Stimulated activated naive B cell treated with anti-CD40 and anti-IgM and Interleukin-4, amounts not matched to agents 10 μg/mL and 1 μg/mL and 100 μg/mL, for 72 hours (primary cell): Measurements from ENCODE around the gene RIOK1.

Experiments
- ATAC-seq, 2 donors: fragments of 150-1000 bp; cut with Tn5 transposase; replicated peaks; 2 replicates each; pipeline ENCODE4 v1.10.0; 2021; ENCODE audit warnings: moderate library complexity in 1 of 2
- DNase-seq: peaks from one replicate; pipeline ENCODE4 v3.0.0; 2021
- H3K27ac Mint-ChIP-seq: one replicate; pipeline ENCODE4 v1.8.0; 2022; ENCODE audit warnings: mild to moderate bottlenecking, mixed read lengths
- H3K27me3 Mint-ChIP-seq, 2 donors: one replicate each; pipeline ENCODE4 v1.8.0; 2022; ENCODE audit warnings: mixed read lengths in 2 of 2
- H3K36me3 Mint-ChIP-seq, 2 donors: one replicate each; pipeline ENCODE4 v1.8.0; 2022; ENCODE audit warnings: mixed read lengths in 2 of 2, mild to moderate bottlenecking in 1 of 2
- H3K4me1 Mint-ChIP-seq, 2 donors: one replicate each; pipeline ENCODE4 v1.8.0; 2022; ENCODE audit warnings: mixed read lengths in 2 of 2, mild to moderate bottlenecking in 1 of 2
- H3K4me3 Mint-ChIP-seq, 2 donors: one replicate each; pipeline ENCODE4 v1.8.0; 2022; ENCODE audit warnings: mild to moderate bottlenecking in 2 of 2, mixed read lengths in 2 of 2, moderate library complexity in 1 of 2
- H3K9me3 Mint-ChIP-seq, 2 donors: one replicate each; pipeline ENCODE4 v1.8.0; 2022; ENCODE audit warnings: mixed read lengths in 2 of 2, mild to moderate bottlenecking in 1 of 2

RIOK1 gene

GRCh38 chr6:7389162-7389450, 502 bp upstream of the RIOK1 start:
- no peaks in the 10 kb centered on the region for H3K27me3 Mint-ChIP-seq
- ATAC-seq (no peak), DNase-seq (no peak)
- peak overlapping the region; percentile 80 to 89 for H3K4me3 Mint-ChIP-seq
- peak overlapping the region; percentile 100 for H3K27ac Mint-ChIP-seq
- no peaks in the 10 kb centered on the region for H3K9me3 Mint-ChIP-seq
- peaks cover 12 to 29% of the 10 kb centered on the region in 2 donors for H3K36me3 Mint-ChIP-seq
- H3K4me1 Mint-ChIP-seq: peaks cover 17 to 43% of the 10 kb centered on the region in 2 donors

GRCh38 chr6:7390226-7390878, 744 bp downstream of the RIOK1 start:
- Mint-ChIP-seq H3K4me3 (peak overlapping the region; percentile 80 to 89), H3K4me1 (peaks cover 17 to 43% of the 10 kb centered on the region in 2 donors), H3K27me3 (no peaks in the 10 kb centered on the region), H3K9me3 (no peaks in the 10 kb centered on the region), H3K27ac (peak overlapping the region; percentile 100), H3K36me3 (peaks cover 15 to 32% of the 10 kb centered on the region in 2 donors)
- no peak for DNase-seq
- peak; percentile 10 to 14 for ATAC-seq

GRCh38 chr6:7391151-7391550, 1.5 kb downstream of the RIOK1 start:
- H3K9me3 Mint-ChIP-seq: no peaks in the 10 kb centered on the region
- peaks cover 17 to 43% of the 10 kb centered on the region in 2 donors for H3K4me1 Mint-ChIP-seq
- H3K27me3 Mint-ChIP-seq: no peaks in the 10 kb centered on the region
- peak overlapping the region; percentile 80 to 89 for H3K4me3 Mint-ChIP-seq
- no peak for DNase-seq
- H3K27ac Mint-ChIP-seq: peak overlapping the region; percentile 100
- ATAC-seq: no peak
- peaks cover 19 to 37% of the 10 kb centered on the region in 2 donors for H3K36me3 Mint-ChIP-seq

- Mint-ChIP-seq H3K9me3 (no peaks in the 10 kb centered on the region), H3K27ac (no peak overlapping the region), H3K36me3 (peaks cover 19 to 37% of the 10 kb centered on the region in 2 donors), H3K4me3 (no peak overlapping the region), H3K27me3 (no peaks in the 10 kb centered on the region), H3K4me1 (peaks cover 17 to 43% of the 10 kb centered on the region in 2 donors)
- DNase-seq (no peak), ATAC-seq (no peak)
Observed at GRCh38 chr6:7392402-7392801, 2.8 kb downstream of the RIOK1 start.

GRCh38 chr6:7401075-7401474, 11.5 kb downstream of the RIOK1 start:
- DNase-seq (no peak), ATAC-seq (no peak)
- H3K27ac Mint-ChIP-seq: no peak overlapping the region
- no peak overlapping the region for H3K4me3 Mint-ChIP-seq
- no peaks in the 10 kb centered on the region for H3K9me3 Mint-ChIP-seq
- H3K4me1 Mint-ChIP-seq: no peaks in the 10 kb centered on the region
- H3K27me3 Mint-ChIP-seq: no peaks in the 10 kb centered on the region
- peaks cover 27 to 45% of the 10 kb centered on the region in 2 donors for H3K36me3 Mint-ChIP-seq

- Mint-ChIP-seq H3K36me3 (peaks cover 37 to 58% of the 10 kb centered on the region in 2 donors), H3K9me3 (no peaks in the 10 kb centered on the region), H3K27me3 (no peaks in the 10 kb centered on the region), H3K4me3 (no peak overlapping the region), H3K4me1 (no peaks in the 10 kb centered on the region), H3K27ac (no peak overlapping the region)
- ATAC-seq (no peak), DNase-seq (no peak)
Observed at GRCh38 chr6:7402716-7403115, 13.1 kb downstream of the RIOK1 start.

- Mint-ChIP-seq H3K4me3 (no peak overlapping the region), H3K36me3 (peaks cover 37 to 59% of the 10 kb centered on the region in 2 donors)
Observed at GRCh38 chr6:7404546-7404945, 14.9 kb downstream of the RIOK1 start.

GRCh38 chr6:7406743-7407142, 17.1 kb downstream of the RIOK1 start:
- Mint-ChIP-seq H3K36me3 (peaks cover 40 to 61% of the 10 kb centered on the region in 2 donors), H3K9me3 (no peaks in the 10 kb centered on the region), H3K4me1 (peaks cover 0 to 1% of the 10 kb centered on the region in 2 donors), H3K4me3 (no peak overlapping the region), H3K27ac (no peak overlapping the region), H3K27me3 (no peaks in the 10 kb centered on the region)
- no peak for DNase-seq
- no peak for ATAC-seq

More at GRCh38 chr6:7404546-7404945, 14.9 kb downstream of the RIOK1 start:
- H3K9me3 Mint-ChIP-seq: no peaks in the 10 kb centered on the region
- DNase-seq: no peak
- ATAC-seq: no peak
- H3K4me1 Mint-ChIP-seq: no peaks in the 10 kb centered on the region
- H3K27ac Mint-ChIP-seq: no peak overlapping the region
- no peaks in the 10 kb centered on the region for H3K27me3 Mint-ChIP-seq

- no peak overlapping the region for H3K4me3 Mint-ChIP-seq
- peaks cover 35 to 59% of the 10 kb centered on the region in 2 donors for H3K36me3 Mint-ChIP-seq
- no peak overlapping the region for H3K27ac Mint-ChIP-seq
- no peaks in the 10 kb centered on the region for H3K9me3 Mint-ChIP-seq
- ATAC-seq (no peak), DNase-seq (no peak)
- peaks cover 0 to 1% of the 10 kb centered on the region in 2 donors for H3K4me1 Mint-ChIP-seq
- H3K27me3 Mint-ChIP-seq: no peaks in the 10 kb centered on the region
Observed at GRCh38 chr6:7409740-7410139, 20.1 kb downstream of the RIOK1 start.

- Mint-ChIP-seq H3K27ac (no peak overlapping the region), H3K4me1 (peaks cover 0 to 1% of the 10 kb centered on the region in 2 donors), H3K4me3 (no peak overlapping the region), H3K9me3 (no peaks in the 10 kb centered on the region), H3K36me3 (peaks cover 37 to 59% of the 10 kb centered on the region in 2 donors), H3K27me3 (no peaks in the 10 kb centered on the region)
- no peak for DNase-seq
- no peak for ATAC-seq
Observed at GRCh38 chr6:7410851-7411250, 21.2 kb downstream of the RIOK1 start.

GRCh38 chr6:7411328-7411727, 21.7 kb downstream of the RIOK1 start:
- no peaks in the 10 kb centered on the region for H3K9me3 Mint-ChIP-seq
- DNase-seq (no peak), ATAC-seq (peak; percentile 54 to 64)
- no peak overlapping the region for H3K27ac Mint-ChIP-seq
- H3K36me3 Mint-ChIP-seq: peaks cover 33 to 55% of the 10 kb centered on the region in 2 donors
- H3K4me3 Mint-ChIP-seq: no peak overlapping the region
- H3K27me3 Mint-ChIP-seq: no peaks in the 10 kb centered on the region
- H3K4me1 Mint-ChIP-seq: peaks cover 0 to 1% of the 10 kb centered on the region in 2 donors

GRCh38 chr6:7413151-7413823, 23.7 kb downstream of the RIOK1 start:
- ATAC-seq: no peak
- no peak for DNase-seq
- peaks cover 0 to 1% of the 10 kb centered on the region in 2 donors for H3K4me1 Mint-ChIP-seq
- H3K9me3 Mint-ChIP-seq: no peaks in the 10 kb centered on the region
- H3K4me3 Mint-ChIP-seq: no peak overlapping the region
- H3K27ac Mint-ChIP-seq: no peak overlapping the region
- H3K36me3 Mint-ChIP-seq: peaks cover 35 to 51% of the 10 kb centered on the region in 2 donors
- H3K27me3 Mint-ChIP-seq: no peaks in the 10 kb centered on the region

- Mint-ChIP-seq H3K27ac (no peak overlapping the region), H3K4me3 (no peak overlapping the region), H3K27me3 (no peaks in the 10 kb centered on the region), H3K36me3 (peaks cover 41 to 61% of the 10 kb centered on the region in 2 donors), H3K9me3 (no peaks in the 10 kb centered on the region), H3K4me1 (peaks cover 0 to 4% of the 10 kb centered on the region in 2 donors)
- no peak for DNase-seq
- ATAC-seq: no peak
Observed at GRCh38 chr6:7414811-7415210, 25.2 kb downstream of the RIOK1 start.

GRCh38 chr6:7417684-7418083, 28.1 kb downstream of the RIOK1 start:
- ATAC-seq (no peak), DNase-seq (no peak)
- Mint-ChIP-seq H3K4me3 (no peak overlapping the region), H3K9me3 (no peaks in the 10 kb centered on the region), H3K36me3 (peaks cover 41 to 65% of the 10 kb centered on the region in 2 donors), H3K27me3 (no peaks in the 10 kb centered on the region), H3K4me1 (peaks cover 0 to 3% of the 10 kb centered on the region in 2 donors), H3K27ac (no peak overlapping the region)

- ATAC-seq (no peak), DNase-seq (no peak)
- H3K4me3 Mint-ChIP-seq: no peak overlapping the region
- H3K27me3 Mint-ChIP-seq: no peaks in the 10 kb centered on the region
- H3K27ac Mint-ChIP-seq: peak overlapping the region; percentile 3
- peaks cover 0 to 3% of the 10 kb centered on the region in 2 donors for H3K4me1 Mint-ChIP-seq
- H3K36me3 Mint-ChIP-seq: peaks cover 45 to 68% of the 10 kb centered on the region in 2 donors
- no peaks in the 10 kb centered on the region for H3K9me3 Mint-ChIP-seq
Observed at GRCh38 chr6:7418238-7418905, 28.8 kb downstream of the RIOK1 start.
